NB4 (cell line): ENCODE results near the gene ALDH1A2.

Experiments used
- CTCF ChIP-seq: IDR thresholded peaks from one replicate; pipeline ENCODE4 v1.5.1; 2012; ENCODE audit warnings: low read depth, low read length
- MYC ChIP-seq: IDR thresholded peaks from 2 replicates; pipeline ENCODE4 v1.6.1; 2011; ENCODE audit warnings: low read depth, low read length
- POLR2A ChIP-seq: IDR thresholded peaks from 2 replicates; pipeline ENCODE4 v1.6.1; 2011; ENCODE audit warnings: mild to moderate bottlenecking; ENCODE audit not compliant: insufficient read length; ENCODE audit errors: extremely low read depth
- TF ChIP-seq, protein P1 (sequence below): IDR thresholded peaks from 2 replicates; pipeline ENCODE4 v1.6.1; 2011; ENCODE audit warnings: low read depth, low read length

DNA sequence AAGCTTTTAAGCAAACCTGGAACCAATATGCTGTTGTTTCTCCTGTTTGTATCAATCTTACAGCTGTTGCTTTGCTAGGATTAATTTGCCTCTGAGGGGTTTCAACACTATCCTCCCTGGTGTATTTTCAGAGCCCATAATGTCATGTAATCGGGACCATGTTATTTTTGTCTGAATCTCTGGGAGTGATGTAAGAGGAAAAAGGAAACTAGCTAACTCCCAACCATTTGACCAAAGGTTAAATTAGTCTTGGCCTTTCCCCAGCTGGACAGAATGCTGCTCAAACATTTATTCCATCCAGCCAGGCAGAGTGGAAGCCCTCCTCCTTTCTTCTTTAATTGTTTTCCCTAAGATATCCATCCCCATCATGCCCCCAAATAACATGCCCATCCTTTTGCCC, 142.2 kb downstream of the ALDH1A2 start:
- TF ChIP-seq POLR2A (no peak), CTCF (no peak), MYC (no peak)
- TF ChIP-seq, protein P1, sequence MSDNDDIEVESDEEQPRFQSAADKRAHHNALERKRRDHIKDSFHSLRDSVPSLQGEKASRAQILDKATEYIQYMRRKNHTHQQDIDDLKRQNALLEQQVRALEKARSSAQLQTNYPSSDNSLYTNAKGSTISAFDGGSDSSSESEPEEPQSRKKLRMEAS = no peak
